Fibroblast of lung (primary cell): ENCODE results near the gene RPUSD4. TPM values are rescaled to one million over a fixed set of nuclear protein-coding genes. Genes with fewer than 3 reads are reported as not detected.

Experiments used
- DNase-seq, 2 donors: peaks; one replicate each; pipeline versions ENCODE4 v3.0.0 to v3.0.0-alpha.2; 2010; ENCODE audit warnings: low read depth in 2 of 2
- H2AFZ ChIP-seq: 2 replicates; pipeline ENCODE4 v1.5.1; 2012; ENCODE audit warnings: low read length, control low read depth, inconsistent platforms
- H3K27ac ChIP-seq: 2 replicates; pipeline ENCODE4 v1.5.1; 2011; ENCODE audit warnings: low read length, control low read depth; ENCODE audit not compliant: insufficient read depth
- H3K27me3 ChIP-seq: 2 replicates; pipeline ENCODE4 v1.5.1; 2011; ENCODE audit warnings: mild to moderate bottlenecking, low read length; ENCODE audit not compliant: control insufficient read depth, insufficient read depth
- H3K36me3 ChIP-seq: 2 replicates; pipeline ENCODE4 v1.5.1; 2011; ENCODE audit warnings: low read length; ENCODE audit not compliant: control insufficient read depth, insufficient read depth
- H3K4me1 ChIP-seq: 2 replicates; pipeline ENCODE4 v1.5.1; 2011; ENCODE audit warnings: low read length; ENCODE audit not compliant: control insufficient read depth, insufficient read depth; ENCODE audit errors: extremely low read depth
- H3K4me2 ChIP-seq: 2 replicates; pipeline ENCODE4 v1.5.1; 2011; ENCODE audit warnings: low read length, control low read depth; ENCODE audit not compliant: insufficient read depth; ENCODE audit errors: extremely low read depth
- H3K4me3 ChIP-seq, 4 experiments: fragments of 200-600 bp in 1 of 4; sonication (generic) in 1 of 4; replicated peaks in 1 of 4; 2 replicates each; pipeline ENCODE4 v1.5.1; 2011 to 2016; ENCODE audit warnings: low read length in 4 of 4, low read depth in 3 of 4, mild to moderate bottlenecking in 3 of 4, control low read depth in 2 of 4, inconsistent platforms in 1 of 4, mixed read lengths in 1 of 4; ENCODE audit not compliant: insufficient read depth in 1 of 4; ENCODE audit errors: control extremely low read depth in 1 of 4
- H3K79me2 ChIP-seq: 2 replicates; pipeline ENCODE4 v1.5.1; 2012; ENCODE audit warnings: mild to moderate bottlenecking, low read length, inconsistent platforms; ENCODE audit not compliant: control insufficient read depth, insufficient read depth
- H3K9ac ChIP-seq: 2 replicates; pipeline ENCODE4 v1.5.1; 2011; ENCODE audit warnings: mild to moderate bottlenecking, low read length, control low read depth; ENCODE audit not compliant: insufficient read depth
- H3K9me3 ChIP-seq: 2 replicates; pipeline ENCODE4 v1.5.1; 2012; ENCODE audit warnings: low read depth, low read length; ENCODE audit not compliant: control insufficient read depth, insufficient read depth
- H4K20me1 ChIP-seq: 2 replicates; pipeline ENCODE4 v1.5.1; 2011; ENCODE audit warnings: low read length; ENCODE audit not compliant: control insufficient read depth, insufficient read depth; ENCODE audit errors: extremely low read depth
- CTCF ChIP-seq, 2 donors: IDR thresholded peaks in 1 of 2; conservative IDR thresholded peaks in 1 of 2; 1 replicate in 1 of 2; 2 replicates in 1 of 2; pipeline ENCODE4 v1.5.1; 2011 to 2012; ENCODE audit warnings: low read length in 2 of 2, control low read depth in 1 of 2, inconsistent platforms in 1 of 2, low read depth in 1 of 2, mild to moderate bottlenecking in 1 of 2
- EZH2 ChIP-seq: IDR thresholded peaks from 2 replicates; pipeline ENCODE4 v1.5.1; 2012; ENCODE audit warnings: low read length, control low read depth, mild to moderate bottlenecking; ENCODE audit errors: missing control alignments
- polyA plus RNA-seq, 2 donors: library from polyadenylated mRNA; depleted of rRNA in 1 of 2; stranded (reverse) in 1 of 2; unstranded in 1 of 2; fragments of >200 nt; gene quantifications; 2 replicates each; pipeline ENCODE4 v1.2.1, GENCODE V29; 2011 to 2012; ENCODE audit warnings: missing spikeins in 1 of 2
- total RNA-seq: library from RNA; depleted of rRNA; stranded (reverse); fragments of >200 nt; gene quantifications from 2 replicates; pipeline ENCODE4 v1.2.1, GENCODE V29; 2014

RPUSD4 gene
- total and polyA plus RNA-seq, 2 donors (not counting 1 experiment from before 2014, with no cell fraction given): 16.3 to 26.9 TPM

DNA sequence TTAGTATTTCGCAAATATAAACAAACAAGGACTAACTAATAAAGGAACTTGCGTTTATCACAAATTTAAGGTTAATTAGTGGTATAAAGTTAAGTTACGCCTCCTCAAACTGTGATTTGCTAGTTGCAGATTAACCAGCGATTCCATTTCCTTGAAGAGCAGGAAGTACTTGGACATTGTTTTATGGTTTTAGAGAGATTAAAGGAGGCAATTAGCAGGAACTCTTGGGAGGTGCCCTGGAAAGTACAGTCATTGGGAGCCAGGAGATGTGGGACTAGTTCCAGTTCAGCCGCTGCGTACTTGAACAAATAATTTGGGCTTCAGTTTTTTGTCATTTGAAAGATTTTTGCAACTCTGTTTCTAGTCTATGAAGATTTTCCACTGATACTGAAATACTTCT lies 3.4 kb upstream of the RPUSD4 start:
- no peak for DNase-seq
- Histone ChIP-seq H3K27me3 (no peaks in the 10 kb centered on the region), H4K20me1 (no peaks in the 10 kb centered on the region), H3K4me1 (no peaks in the 10 kb centered on the region), H3K79me2 (peaks cover 27% of the 10 kb centered on the region), H3K36me3 (no peaks in the 10 kb centered on the region), H3K4me2 (no peak overlapping the region), H2AFZ (no peak overlapping the region), H3K9ac (no peak overlapping the region), H3K4me3 (no peak overlapping the region), H3K9me3 (no peaks in the 10 kb centered on the region), H3K27ac (no peak overlapping the region)
- no peak for TF ChIP-seq CTCF (conservative IDR thresholded peaks at IDR 0.05 in 1 of 2, IDR thresholded peaks at IDR 0.05 in 1 of 2; ENCODE audit: low read depth in 1 of 2, low read length in 2 of 2)
- no peak for TF ChIP-seq EZH2

- Histone ChIP-seq H3K27me3 (no peaks in the 10 kb centered on the region), H3K4me2 (no peak overlapping the region), H3K79me2 (peaks cover 25% of the 10 kb centered on the region), H3K27ac (no peak overlapping the region), H4K20me1 (no peaks in the 10 kb centered on the region), H3K9me3 (no peaks in the 10 kb centered on the region), H3K4me1 (no peaks in the 10 kb centered on the region), H3K4me3 (no peak overlapping the region), H2AFZ (no peak overlapping the region), H3K36me3 (no peaks in the 10 kb centered on the region), H3K9ac (no peak overlapping the region)
- no peak for DNase-seq
- TF ChIP-seq EZH2 (no peak), CTCF (conservative IDR thresholded peaks at IDR 0.05 in 1 of 2, IDR thresholded peaks at IDR 0.05 in 1 of 2; ENCODE audit: low read depth in 1 of 2, low read length in 2 of 2) (no peak)
These were observed 3.0 kb upstream of the RPUSD4 start for GRCh38 chr11:126214441-126214840.

DNA sequence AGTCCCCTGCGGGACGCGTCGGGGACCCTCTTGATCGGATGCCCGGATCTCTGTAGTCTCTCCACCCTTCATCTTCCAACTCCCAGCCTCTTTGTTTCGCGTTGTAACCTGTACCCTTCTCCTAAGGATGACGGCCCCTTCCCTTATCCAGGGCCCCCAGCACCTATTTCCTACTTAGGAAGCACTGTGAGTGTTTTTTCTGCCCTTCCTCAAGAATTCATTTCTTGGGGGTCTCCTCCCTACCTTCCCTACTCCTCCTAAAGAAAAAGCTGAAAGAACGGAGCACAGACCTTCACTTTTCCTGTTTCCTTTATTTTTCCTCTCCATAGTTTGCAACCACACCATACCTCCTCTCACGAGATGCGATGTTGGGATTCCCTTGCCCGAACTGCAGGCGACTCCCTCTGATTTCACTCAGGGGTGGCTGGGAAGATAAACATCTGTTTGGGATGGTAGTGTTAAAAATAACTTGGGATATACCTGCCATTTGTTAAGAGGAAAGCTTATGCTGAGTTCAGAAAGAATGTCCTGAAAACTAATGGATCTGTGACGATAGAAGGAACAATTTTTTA lies 725 bp upstream of the RPUSD4 start:
- DNase-seq: peak in 1 of 2 donors; percentile 21
- TF ChIP-seq EZH2: no peak
- TF ChIP-seq CTCF (conservative IDR thresholded peaks at IDR 0.05 in 1 of 2, IDR thresholded peaks at IDR 0.05 in 1 of 2; ENCODE audit: low read depth in 1 of 2, low read length in 2 of 2): no peak
- Histone ChIP-seq H3K4me1 (no peaks in the 10 kb centered on the region), H3K79me2 (peaks cover 23% of the 10 kb centered on the region), H3K9me3 (no peaks in the 10 kb centered on the region), H2AFZ (peak overlapping the region; percentile 86), H3K36me3 (peaks cover 2% of the 10 kb centered on the region), H3K4me2 (peak overlapping the region; percentile 84), H4K20me1 (no peaks in the 10 kb centered on the region), H3K9ac (peak overlapping the region; percentile 77), H3K27me3 (no peaks in the 10 kb centered on the region), H3K4me3 (peak overlapping the region; percentile 74 to 99 (median 90)), H3K27ac (peak overlapping the region; percentile 72)
